ENCODE data around the gene CCDC91. TPM values are rescaled to one million over a fixed set of nuclear protein-coding genes. Genes with fewer than 3 reads are reported as not detected.

Gene CCDC91
- total RNA-seq, 6 donors from 2014 or later, result 27.7 to 77.5 (median 30.2) TPM

- no peak overlapping the region for H3K27ac ChIP-seq
- no peak for ATAC-seq (ENCODE audit: low FRiP score in 2 of 2)
- H3K36me3 ChIP-seq, result no peaks in the 10 kb centered on the region
- H3K4me1 ChIP-seq, result no peaks in the 10 kb centered on the region
- 76 to 94% methylated on average over 2 of the region's 2 CpGs for WGBS, 2 donors
- H3K27me3 ChIP-seq, result no peaks in the 10 kb centered on the region
- no peak overlapping the region for H3K4me3 ChIP-seq
- TF ChIP-seq CTCF (IDR thresholded peaks at IDR 0.05), result no peak
- TF ChIP-seq POLR2AphosphoS5 (IDR thresholded peaks at IDR 0.05), result no peak
- TF ChIP-seq EP300 (IDR thresholded peaks at IDR 0.05), result no peak
- no peak for TF ChIP-seq POLR2A (IDR thresholded peaks at IDR 0.05)
- peaks cover 0 to 3% (median 2%) of the 10 kb centered on the region in 4 donors for H3K9me3 ChIP-seq
- no peak for DNase-seq
Observed at GRCh38 chr12:28296287-28296686, 106.0 kb downstream of the CCDC91 start.

GRCh38 chr12:28303192-28303591 lies 112.9 kb downstream of the CCDC91 start:
- TF ChIP-seq EP300 (IDR thresholded peaks at IDR 0.05) (no peak), POLR2A (IDR thresholded peaks at IDR 0.05) (no peak), CTCF (IDR thresholded peaks at IDR 0.05) (no peak), POLR2AphosphoS5 (IDR thresholded peaks at IDR 0.05) (no peak)
- no peaks in the 10 kb centered on the region for H3K9me3 ChIP-seq
- no peak overlapping the region for H3K27ac ChIP-seq
- H3K4me1 ChIP-seq, result no peaks in the 10 kb centered on the region
- ATAC-seq (ENCODE audit: low FRiP score in 2 of 2), result no peak
- no peaks in the 10 kb centered on the region for H3K27me3 ChIP-seq
- H3K36me3 ChIP-seq, result no peaks in the 10 kb centered on the region
- H3K4me3 ChIP-seq, result no peak overlapping the region
- DNase-seq, result no peak
- 84 to 96% methylated on average over 3 of the region's 3 CpGs for WGBS, 2 donors

GRCh38 chr12:28306535-28306934 lies 116.3 kb downstream of the CCDC91 start:
- Histone ChIP-seq H3K36me3 (no peaks in the 10 kb centered on the region), H3K4me1 (no peaks in the 10 kb centered on the region), H3K9me3 (no peaks in the 10 kb centered on the region), H3K27me3 (no peaks in the 10 kb centered on the region), H3K4me3 (no peak overlapping the region), H3K27ac (no peak overlapping the region)
- 91 to 92% methylated on average over 2 of the region's 2 CpGs for WGBS, 2 donors
- DNase-seq, result no peak
- ATAC-seq (ENCODE audit: low FRiP score in 2 of 2), result no peak
- TF ChIP-seq EP300 (IDR thresholded peaks at IDR 0.05) (no peak), POLR2AphosphoS5 (IDR thresholded peaks at IDR 0.05) (no peak)

GRCh38 chr12:28308891-28309290 lies 118.6 kb downstream of the CCDC91 start:
- 93 to 95% methylated on average over 2 of the region's 2 CpGs for WGBS, 2 donors
- no peak for DNase-seq
- Histone ChIP-seq H3K36me3 (no peaks in the 10 kb centered on the region), H3K4me1 (peaks cover 0 to 4% (median 3%) of the 10 kb centered on the region in 4 donors), H3K9me3 (no peaks in the 10 kb centered on the region), H3K27me3 (no peaks in the 10 kb centered on the region), H3K4me3 (no peak overlapping the region), H3K27ac (no peak overlapping the region)
- no peak for TF ChIP-seq EP300 (IDR thresholded peaks at IDR 0.05)
- TF ChIP-seq POLR2A (IDR thresholded peaks at IDR 0.05), result no peak
- no peak for TF ChIP-seq POLR2AphosphoS5 (IDR thresholded peaks at IDR 0.05)
- no peak for TF ChIP-seq CTCF (IDR thresholded peaks at IDR 0.05)
- ATAC-seq (ENCODE audit: low FRiP score in 2 of 2), result no peak

GRCh38 chr12:28313631-28314030 lies 123.4 kb downstream of the CCDC91 start:
- Histone ChIP-seq H3K27ac (no peak overlapping the region), H3K36me3 (peaks cover 0 to 5% (median 1%) of the 10 kb centered on the region in 4 donors), H3K9me3 (peaks cover 4 to 6% (median 5%) of the 10 kb centered on the region in 4 donors), H3K27me3 (no peaks in the 10 kb centered on the region), H3K4me3 (no peak overlapping the region), H3K4me1 (peaks cover 0 to 7% (median 4%) of the 10 kb centered on the region in 4 donors)
- DNase-seq (no peak), ATAC-seq (ENCODE audit: low FRiP score in 2 of 2) (no peak)
- no peak for TF ChIP-seq EP300 (IDR thresholded peaks at IDR 0.05)
- no peak for TF ChIP-seq POLR2AphosphoS5 (IDR thresholded peaks at IDR 0.05)
- TF ChIP-seq POLR2A (IDR thresholded peaks at IDR 0.05), result no peak
- TF ChIP-seq CTCF (IDR thresholded peaks at IDR 0.05), result no peak
- 82 to 85% methylated on average over 1 of the region's 1 CpG for WGBS, 2 donors
